SK-N-SH (cell line): ENCODE data around the gene OR51E2. TPM values are rescaled to one million over a fixed set of nuclear protein-coding genes. Genes with fewer than 3 reads are reported as not detected.

ENCODE experiments used
- CTCF ChIA-PET: fragments of 300-600, 350-600 bp; formaldehyde crosslinking; extraction: SDS; loops from one replicate; lab custom pipeline; 2021; lab: Yijun Ruan, JAX
- POLR2A ChIA-PET: fragments of 350-600 bp; sonication (Branson Sonifier 250); formaldehyde crosslinking; extraction: SDS; loops from one replicate; lab custom pipeline; 2020; ENCODE audit warnings: antibody characterized with exemption, inconsistent platforms; lab: Yijun Ruan, JAX
- DNase-seq: peaks from one replicate; pipeline ENCODE4 v3.0.0; 2012
- H2AFZ ChIP-seq: fragments of 200-600 bp; sonication (generic); 2 replicates; pipeline ENCODE4 v1.8.1; 2016; ENCODE audit warnings: antibody characterized with exemption, mild to moderate bottlenecking, low read depth
- H3F3A ChIP-seq: fragments of 200-600 bp; sonication (generic); replicated peaks from 2 replicates; pipeline ENCODE3; 2016; ENCODE audit warnings: antibody characterized with exemption, mild to moderate bottlenecking; ENCODE audit not compliant: insufficient read depth
- H3K27ac ChIP-seq, 2 experiments: fragments of 200-500 bp in 1 of 2; fragments of 200-600 bp in 1 of 2; sonication (Bioruptor generic) in 1 of 2; sonication (generic), shearing (Covaris generic) in 1 of 2; 2 replicates each; pipeline versions ENCODE4 v1.5.1 to v1.6.1; 2014 to 2016; ENCODE audit warnings: low read depth in 2 of 2, inconsistent platforms in 1 of 2, low read length in 1 of 2, mild to moderate bottlenecking in 1 of 2, mixed read lengths in 1 of 2
- H3K27me3 ChIP-seq: fragments of 200-600 bp; sonication (generic), shearing (Covaris generic); 2 replicates; pipeline ENCODE4 v1.6.1; 2016; ENCODE audit warnings: mixed run types; ENCODE audit not compliant: insufficient read depth
- H3K36me3 ChIP-seq, 2 experiments: fragments of 200-500 bp in 1 of 2; fragments of 200-600 bp in 1 of 2; sonication (Bioruptor generic) in 1 of 2; sonication (generic) in 1 of 2; replicated peaks in 1 of 2; 2 replicates each; pipeline versions ENCODE3 to v1.5.1; 2014 to 2016; ENCODE audit warnings: low read length in 1 of 2, mild to moderate bottlenecking in 1 of 2; ENCODE audit not compliant: insufficient read depth in 2 of 2, control insufficient read depth in 1 of 2
- H3K4me1 ChIP-seq, 2 experiments: fragments of 200-500 bp in 1 of 2; fragments of 200-600 bp in 1 of 2; sonication (Bioruptor generic) in 1 of 2; sonication (generic), shearing (Covaris generic) in 1 of 2; 2 replicates each; pipeline versions ENCODE4 v1.5.1 to v1.6.1; 2014 to 2016; ENCODE audit warnings: low read depth in 1 of 2, low read length in 1 of 2, mixed run types in 1 of 2; ENCODE audit not compliant: insufficient read depth in 2 of 2, control insufficient read depth in 1 of 2
- H3K4me2 ChIP-seq: fragments of 200-600 bp; sonication (generic), shearing (Covaris generic); 2 replicates; pipeline ENCODE4 v1.6.1; 2017; ENCODE audit warnings: mixed run types
- H3K4me3 ChIP-seq, 2 experiments: fragments of 200-500 bp in 1 of 2; fragments of 200-600 bp in 1 of 2; sonication (Bioruptor generic) in 1 of 2; sonication (generic), shearing (Covaris generic) in 1 of 2; 2 replicates each; pipeline versions ENCODE4 v1.5.1 to v1.8.1; 2014 to 2016; ENCODE audit warnings: low read depth in 2 of 2, inconsistent platforms in 1 of 2, low read length in 1 of 2, mild to moderate bottlenecking in 1 of 2, mixed read lengths in 1 of 2, moderate library complexity in 1 of 2
- H3K79me2 ChIP-seq: fragments of 200-600 bp; sonication (generic); 2 replicates; pipeline ENCODE4 v1.8.1; 2017; ENCODE audit warnings: mild to moderate bottlenecking; ENCODE audit not compliant: insufficient read depth
- H3K9ac ChIP-seq: fragments of 200-600 bp; sonication (generic); 2 replicates; pipeline ENCODE4 v1.6.1; 2017; ENCODE audit warnings: mixed run types
- H3K9me2 ChIP-seq: fragments of 200-600 bp; sonication (generic); 2 replicates; pipeline ENCODE4 v1.6.1; 2017; ENCODE audit warnings: mixed run types
- H3K9me3 ChIP-seq: fragments of 200-600 bp; sonication (generic); 2 replicates; pipeline ENCODE4 v1.6.1; 2017; ENCODE audit warnings: mixed run types, mild to moderate bottlenecking, moderate library complexity
- H4K20me1 ChIP-seq: fragments of 200-600 bp; sonication (generic); 2 replicates; pipeline ENCODE4 v1.6.1; 2017; ENCODE audit warnings: mild to moderate bottlenecking, mixed run types; ENCODE audit not compliant: insufficient read depth
- EZH2phosphoT487 ChIP-seq: fragments of 200-600 bp; sonication (generic); IDR thresholded peaks from 2 replicates; pipeline ENCODE4 v1.6.1; 2017; ENCODE audit warnings: low read depth, mixed run types, mild to moderate bottlenecking, antibody characterized with exemption, moderate library complexity, borderline replicate concordance
- SIN3A ChIP-seq: IDR thresholded peaks from 2 replicates; pipeline ENCODE4 v1.6.1; 2012; ENCODE audit warnings: low read depth, mild to moderate bottlenecking, low read length, moderate library complexity, borderline replicate concordance
- WGBS: methylation state at CpG from one replicate; pipeline ENCODE4 v1.1.6; 2017; ENCODE audit warnings: low lambda C conversion rate; 5-methylcytosine and 5-hydroxymethylcytosine counted together
- polyA plus RNA-seq, 3 experiments: library from polyadenylated mRNA; depleted of rRNA; stranded (reverse); fragments of >200 nt; gene quantifications; 2 replicates each; pipeline ENCODE4 v1.2.3, GENCODE V29; 2012
- TF ChIP-seq, protein P1 (sequence below): fragments of 200-600 bp; sonication (generic); IDR thresholded peaks from 2 replicates; pipeline ENCODE4 v1.6.1; 2017; ENCODE audit warnings: antibody characterized with exemption, mild to moderate bottlenecking, moderate library complexity

Gene OR51E2
- polyA plus RNA-seq, 1 of the 3 experiments (the other 2 are of a cell fraction), result not detected

DNA sequence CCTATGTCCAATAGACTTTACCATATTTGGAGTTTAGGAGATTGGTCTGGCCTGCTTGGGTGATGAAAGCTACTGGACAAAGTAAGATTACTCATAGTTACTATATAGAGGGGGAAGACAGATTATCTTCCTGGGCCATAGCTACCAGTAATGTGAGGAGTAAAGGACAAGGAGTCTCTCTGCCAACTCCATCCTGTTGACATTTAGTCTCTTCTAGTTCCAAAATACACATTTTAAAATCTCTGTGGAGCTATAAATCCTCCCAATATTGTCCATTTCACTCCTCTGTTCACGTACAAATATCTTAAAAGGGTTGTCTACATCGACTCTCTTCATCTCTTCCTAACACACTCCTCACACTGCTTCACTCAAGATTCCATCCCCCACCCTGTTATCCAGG, 61.5 kb downstream of the OR51E2 start:
- CTCF ChIA-PET, result interaction anchor here (0.6 to 2.9 kb wide), 29 partner anchors 10 to 1727 kb away, joined by 3 to 44 read pairs (median 4); partner anchors contain the start of gene MMP26
- no peak overlapping the region for H2AFZ ChIP-seq

More for the DNA sequence above, 61.5 kb downstream of the OR51E2 start:
- H3K9me3 ChIP-seq, result no peaks in the 10 kb centered on the region
- H3K4me2 ChIP-seq, result no peak overlapping the region
- H3F3A ChIP-seq, result no peaks in the 10 kb centered on the region
- no peaks in the 10 kb centered on the region; a peak in 1 of 4 replicates for H3K4me1 ChIP-seq
- H3K36me3 ChIP-seq, result no peaks in the 10 kb centered on the region
- no peaks in the 10 kb centered on the region for H4K20me1 ChIP-seq
- TF ChIP-seq EZH2phosphoT487, result no peak
- TF ChIP-seq, protein P1, sequence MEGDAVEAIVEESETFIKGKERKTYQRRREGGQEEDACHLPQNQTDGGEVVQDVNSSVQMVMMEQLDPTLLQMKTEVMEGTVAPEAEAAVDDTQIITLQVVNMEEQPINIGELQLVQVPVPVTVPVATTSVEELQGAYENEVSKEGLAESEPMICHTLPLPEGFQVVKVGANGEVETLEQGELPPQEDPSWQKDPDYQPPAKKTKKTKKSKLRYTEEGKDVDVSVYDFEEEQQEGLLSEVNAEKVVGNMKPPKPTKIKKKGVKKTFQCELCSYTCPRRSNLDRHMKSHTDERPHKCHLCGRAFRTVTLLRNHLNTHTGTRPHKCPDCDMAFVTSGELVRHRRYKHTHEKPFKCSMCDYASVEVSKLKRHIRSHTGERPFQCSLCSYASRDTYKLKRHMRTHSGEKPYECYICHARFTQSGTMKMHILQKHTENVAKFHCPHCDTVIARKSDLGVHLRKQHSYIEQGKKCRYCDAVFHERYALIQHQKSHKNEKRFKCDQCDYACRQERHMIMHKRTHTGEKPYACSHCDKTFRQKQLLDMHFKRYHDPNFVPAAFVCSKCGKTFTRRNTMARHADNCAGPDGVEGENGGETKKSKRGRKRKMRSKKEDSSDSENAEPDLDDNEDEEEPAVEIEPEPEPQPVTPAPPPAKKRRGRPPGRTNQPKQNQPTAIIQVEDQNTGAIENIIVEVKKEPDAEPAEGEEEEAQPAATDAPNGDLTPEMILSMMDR, result no peak
- TF ChIP-seq SIN3A, result no peak
- TF ChIP-seq, all 33 proteins: peak for 0
- DNase-seq, result no peak
- H3K9me2 ChIP-seq, result no peaks in the 10 kb centered on the region
- POLR2A ChIA-PET, result no interaction called here
- H3K27ac ChIP-seq, result no peak overlapping the region
- no peak overlapping the region for H3K4me3 ChIP-seq
- peaks cover 24% of the 10 kb centered on the region for H3K27me3 ChIP-seq
- H3K9ac ChIP-seq, result no peak overlapping the region
- no peaks in the 10 kb centered on the region for H3K79me2 ChIP-seq
- 4% methylated on average over 2 of the region's 2 CpGs for WGBS

Other genes with a start within 250 kb of the OR51E2 start
- gene OR52K2, start 248.6 kb downstream of the OR51E2 start, polyA plus RNA-seq (2012; rRNA removed), result not detected in 2 replicates
- gene OR52K1, start 215.2 kb downstream of the OR51E2 start, polyA plus RNA-seq (2012; rRNA removed), result not detected in 2 replicates
- gene OR52M1, start 152.7 kb downstream of the OR51E2 start, polyA plus RNA-seq (2012; rRNA removed), result not detected in 2 replicates
- not detected in 2 replicates for gene OR52I2, start 116.1 kb downstream of the OR51E2 start, polyA plus RNA-seq (2012; rRNA removed)
- gene OR52I1, start 103.8 kb downstream of the OR51E2 start, polyA plus RNA-seq (2012; rRNA removed), result not detected in 2 replicates
- gene TRIM68, start 89.6 kb downstream of the OR51E2 start, polyA plus RNA-seq (2012; rRNA removed), result 4.9 and 6.1 TPM in 2 replicates
- not detected in 2 replicates for gene OR51D1, start 60.4 kb downstream of the OR51E2 start, polyA plus RNA-seq (2012; rRNA removed)
- not detected in 2 replicates for gene OR51E1, start 53.9 kb downstream of the OR51E2 start, polyA plus RNA-seq (2012; rRNA removed)
- not detected in 2 replicates for gene MMP26, start 6.9 kb upstream of the OR51E2 start, polyA plus RNA-seq (2012; rRNA removed)
- not detected in 2 replicates for gene OR51F1, start 72.1 kb upstream of the OR51E2 start, polyA plus RNA-seq (2012; rRNA removed)
- gene OR52R1, start 106.5 kb upstream of the OR51E2 start, polyA plus RNA-seq (2012; rRNA removed), result not detected in 2 replicates
- gene OR51F2, start 123.5 kb upstream of the OR51E2 start, polyA plus RNA-seq (2012; rRNA removed), result not detected in 2 replicates
- gene OR51S1, start 151.4 kb upstream of the OR51E2 start, polyA plus RNA-seq (2012; rRNA removed), result not detected in 2 replicates
- not detected in 2 replicates for gene OR51T1, start 184.0 kb upstream of the OR51E2 start, polyA plus RNA-seq (2012; rRNA removed)
- not detected in 2 replicates for gene OR51A7, start 205.9 kb upstream of the OR51E2 start, polyA plus RNA-seq (2012; rRNA removed)
- gene OR51G2, start 221.5 kb upstream of the OR51E2 start, polyA plus RNA-seq (2012; rRNA removed), result not detected in 2 replicates
- not detected in 2 replicates for gene OR51G1, start 226.5 kb upstream of the OR51E2 start, polyA plus RNA-seq (2012; rRNA removed)
- gene OR51A4, start 249.8 kb upstream of the OR51E2 start, polyA plus RNA-seq (2012; rRNA removed), result not detected in 2 replicates